ENCODE measurements around the gene IFNL3.
"Not testable (repeated sequence)": the region's sequence is repeated elsewhere in the genome, so short reads cannot be mapped to it uniquely, and the experiment has no call there.

The IFNL3 gene

DNA sequence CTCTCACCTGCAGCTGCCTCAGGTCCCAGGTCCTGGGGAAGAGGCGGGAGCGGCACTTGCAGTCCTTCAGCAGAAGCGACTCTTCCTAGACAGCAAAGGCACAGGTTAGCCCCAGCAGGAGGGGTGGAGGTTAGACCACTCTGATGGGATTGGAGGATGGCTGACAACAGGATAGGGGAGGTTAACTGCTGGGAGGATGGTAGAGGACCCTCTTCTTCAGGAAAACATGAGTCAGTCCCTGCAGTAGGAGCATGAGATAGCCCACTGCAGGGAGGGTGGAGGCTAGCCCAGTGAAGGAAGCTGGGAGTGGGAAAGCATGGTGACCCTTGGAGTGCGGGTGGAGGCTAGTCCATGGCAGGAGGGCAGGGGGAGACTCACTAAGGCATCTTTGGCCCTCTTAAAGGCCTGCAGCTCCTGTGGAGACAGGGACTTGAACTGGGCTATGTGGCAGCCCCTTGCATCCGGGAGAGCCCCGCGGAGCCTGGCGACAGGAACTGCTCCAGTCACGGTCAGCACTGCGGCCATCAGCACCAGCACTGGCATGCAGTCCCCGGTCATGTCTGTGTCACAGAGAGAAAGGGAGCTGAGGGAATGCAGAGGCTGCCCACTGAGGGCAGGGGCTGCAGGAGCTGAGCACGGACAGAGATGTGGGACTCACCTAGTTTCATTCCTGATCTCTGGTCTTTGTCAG, at the start of gene IFNL3:
TSS of gene IFNL3 (minus strand) at position 597 of the 691 bp plus-strand sequence. CDS start at position 558, 39 bp downstream.
- DNase-seq (ENCODE audit: low read depth in 3 of 3) = not testable (repeated sequence)

DNA sequence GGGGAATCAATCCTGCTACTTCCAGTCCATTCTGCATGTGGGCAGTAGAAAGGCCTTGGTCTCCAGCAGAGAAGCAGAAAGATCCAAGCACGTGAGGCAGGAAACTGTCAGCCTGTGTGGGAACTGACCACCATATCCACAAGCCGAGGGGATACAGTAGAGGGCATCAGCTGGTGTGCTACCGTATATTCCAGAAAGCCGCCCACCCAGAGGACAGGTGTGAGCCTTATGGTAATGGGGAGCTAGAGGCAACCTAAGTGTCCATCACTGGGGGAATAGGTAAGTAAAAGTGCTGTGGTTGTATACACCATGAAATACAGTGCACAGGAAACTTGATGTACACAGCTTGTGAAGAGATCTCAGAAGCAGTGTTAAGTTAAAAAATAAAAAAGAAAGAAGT, 48.6 kb upstream of the IFNL3 start:
- no peak for DNase-seq (ENCODE audit: low read depth in 3 of 3)

DNA sequence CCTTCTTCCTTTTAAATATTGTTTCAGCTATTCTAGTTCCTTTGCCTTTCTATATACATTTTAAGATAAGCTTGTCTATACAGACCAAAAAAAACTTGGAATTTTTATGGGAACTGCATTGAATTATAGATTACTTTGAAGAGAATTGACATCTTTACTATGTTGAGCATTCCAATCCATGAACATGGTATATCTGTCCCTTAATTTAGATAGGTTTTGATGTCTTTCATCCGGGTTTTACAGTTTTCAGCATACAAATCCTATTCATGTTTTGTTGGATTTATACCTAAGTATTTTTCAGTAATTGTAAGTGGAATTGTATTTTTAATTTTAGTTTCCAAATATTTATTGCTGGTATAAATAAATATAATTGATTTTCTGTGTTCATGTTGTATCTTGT, 39.2 kb upstream of the IFNL3 start:
- DNase-seq (ENCODE audit: low read depth in 3 of 3) = no peak

DNA sequence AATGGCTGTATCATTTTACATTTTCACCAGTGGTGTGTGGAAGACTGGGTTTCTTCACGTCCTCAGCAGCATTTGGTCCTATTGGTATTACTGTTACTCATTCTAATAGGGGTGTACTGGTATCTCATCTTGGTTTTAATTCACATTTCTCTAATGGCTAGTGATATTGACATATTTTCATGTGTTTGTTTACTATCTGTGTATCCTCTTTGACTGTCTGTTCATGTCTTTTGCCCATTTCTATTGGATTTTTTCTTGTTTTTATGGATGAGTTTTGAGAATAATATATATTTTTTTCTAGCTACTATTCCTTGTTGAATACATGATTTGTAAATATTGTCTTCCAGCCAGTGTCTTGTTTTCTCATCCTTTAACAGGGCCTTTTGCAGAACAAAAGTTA, 37.2 kb upstream of the IFNL3 start:
- no peak for DNase-seq (ENCODE audit: low read depth in 3 of 3)

DNA sequence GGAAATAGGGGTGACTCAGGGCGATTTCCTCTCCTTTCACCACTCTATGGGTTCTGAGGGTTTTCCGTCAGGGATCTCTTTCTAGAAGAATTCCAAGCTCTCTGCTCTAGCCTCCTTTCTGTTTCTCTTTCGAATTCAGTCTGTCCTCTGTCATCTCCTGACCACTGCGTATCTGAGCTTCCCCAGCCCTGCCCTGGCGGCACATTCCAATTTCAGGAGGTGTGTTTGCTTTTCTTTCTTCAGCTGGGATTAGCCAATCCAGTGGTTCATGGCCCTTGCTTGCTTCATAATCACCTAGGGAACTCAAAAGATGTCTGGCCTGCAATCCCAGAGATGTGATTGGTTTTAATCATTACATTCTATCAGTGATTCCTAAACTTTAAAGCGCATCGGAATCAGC, 32.8 kb upstream of the IFNL3 start:
- DNase-seq (ENCODE audit: low read depth in 3 of 3) = no peak

DNA sequence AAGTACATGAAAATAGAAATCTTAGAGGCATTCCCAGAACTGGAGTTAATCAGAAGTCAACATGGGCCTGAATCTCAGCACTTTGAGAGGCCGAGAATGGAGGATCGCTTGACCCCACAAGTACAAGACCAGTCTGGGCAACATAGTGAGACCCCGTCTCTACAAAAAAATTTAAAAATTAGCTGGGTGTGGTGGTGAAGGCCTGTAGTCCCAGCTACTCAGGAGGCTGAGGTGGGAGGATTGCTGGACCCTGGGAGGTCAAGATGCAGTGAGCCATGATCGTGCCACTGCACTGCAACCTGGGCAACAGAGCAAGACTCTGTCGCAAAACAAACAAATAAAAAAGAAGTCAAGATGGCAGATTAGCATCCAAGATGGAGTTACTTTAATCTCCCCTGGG, 31.9 kb upstream of the IFNL3 start:
- no peak for DNase-seq (ENCODE audit: low read depth in 3 of 3)

DNA sequence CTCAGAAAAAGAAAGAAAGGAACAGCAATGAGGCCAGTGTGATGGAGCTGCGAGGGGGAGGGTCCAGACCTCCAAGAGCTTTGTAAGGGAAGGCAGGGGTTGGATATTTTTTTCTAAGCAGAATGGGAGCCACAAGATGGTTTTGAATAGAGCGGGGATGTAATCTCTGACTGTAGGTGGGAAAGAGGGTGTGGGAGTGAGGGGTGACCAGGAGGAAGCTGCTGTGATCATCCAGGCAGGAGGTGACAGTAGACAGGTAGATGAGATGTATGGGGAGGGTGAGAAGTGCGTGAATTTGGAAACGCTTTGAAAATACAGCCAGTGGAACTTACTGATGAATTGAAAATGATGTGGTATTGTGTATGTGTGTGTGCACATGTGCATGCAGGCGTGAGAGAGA, 30.8 kb upstream of the IFNL3 start:
- no peak for DNase-seq (ENCODE audit: low read depth in 3 of 3)

DNA sequence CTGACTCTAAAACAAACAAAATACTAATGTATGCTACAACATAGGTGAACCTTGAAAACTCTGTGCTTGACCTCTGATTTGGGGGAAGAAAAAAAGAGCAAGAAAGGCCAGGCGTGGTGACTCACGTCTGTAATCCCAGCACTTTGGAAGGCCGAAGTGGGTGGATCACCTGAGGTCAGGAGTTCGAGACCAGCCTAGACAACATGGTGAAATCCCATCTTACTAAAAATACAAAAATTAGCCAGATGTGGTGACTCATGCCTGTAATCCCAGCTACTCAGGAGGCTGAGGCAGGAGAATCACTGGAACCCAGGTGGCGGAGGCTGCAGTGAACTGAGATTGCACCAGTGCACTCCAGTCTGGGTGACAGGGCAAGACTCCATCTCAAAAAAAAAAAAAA, 29.1 kb upstream of the IFNL3 start:
- DNase-seq (ENCODE audit: low read depth in 3 of 3) = not testable (repeated sequence)

DNA sequence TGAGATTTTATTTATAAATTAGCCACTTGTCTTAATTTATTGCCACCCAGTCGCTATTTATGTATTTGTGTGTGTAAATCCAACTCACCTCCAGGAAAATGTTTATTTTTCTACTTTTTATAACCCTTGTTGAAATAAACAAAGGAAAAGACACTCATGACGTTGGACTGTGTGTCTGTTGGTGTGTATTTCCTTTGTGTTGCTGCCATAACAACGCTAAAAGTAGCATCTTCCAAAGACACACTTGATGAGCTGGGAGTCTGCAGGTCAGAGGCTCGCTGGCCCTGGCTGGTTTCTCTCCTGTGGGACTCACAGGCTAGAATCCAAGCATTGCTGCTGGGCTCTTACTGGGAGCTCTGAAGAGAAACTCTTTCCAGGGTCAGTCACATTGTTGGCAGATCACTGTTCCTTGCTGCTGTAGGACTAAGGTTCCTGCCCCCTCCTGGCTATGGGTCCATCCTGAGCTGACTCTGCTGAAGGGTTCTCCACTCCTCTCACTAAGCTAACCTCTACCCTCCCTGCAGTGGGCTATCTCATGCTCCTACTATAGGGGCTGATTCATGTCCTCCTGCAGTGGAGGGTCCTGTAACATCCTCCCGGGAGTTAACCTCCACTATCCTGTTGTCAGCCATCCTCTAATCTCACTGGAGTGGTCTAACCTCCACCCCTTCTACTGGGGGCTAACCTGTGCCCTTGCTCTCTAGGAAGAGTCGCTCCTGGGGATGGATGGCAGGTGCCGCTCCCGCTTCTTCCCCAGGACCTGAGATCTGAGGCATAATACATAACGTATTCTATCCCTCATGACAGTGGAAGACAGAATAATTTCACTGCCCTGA, 25.4 kb upstream of the IFNL3 start:
- no peak for DNase-seq (ENCODE audit: low read depth in 3 of 3)

DNA sequence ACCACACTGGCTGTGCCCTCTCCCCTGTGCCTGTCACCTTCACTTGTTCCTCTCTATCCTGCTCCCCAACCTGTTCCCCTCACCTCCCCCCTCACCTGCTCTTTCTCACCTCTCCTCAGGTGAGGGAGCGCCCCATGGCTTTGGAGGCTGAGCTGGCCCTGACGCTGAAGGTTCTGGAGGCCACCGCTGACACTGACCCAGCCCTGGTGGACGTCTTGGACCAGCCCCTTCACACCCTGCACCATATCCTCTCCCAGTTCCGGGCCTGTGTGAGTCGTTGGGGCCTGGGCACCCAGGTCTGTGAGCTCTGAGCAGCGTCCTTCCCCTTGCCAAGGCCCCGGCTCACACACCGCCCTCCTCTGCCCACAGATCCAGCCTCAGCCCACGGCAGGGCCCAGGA, 24.6 kb upstream of the IFNL3 start:
- DNase-seq (ENCODE audit: low read depth in 3 of 3) = not testable (repeated sequence)

DNA sequence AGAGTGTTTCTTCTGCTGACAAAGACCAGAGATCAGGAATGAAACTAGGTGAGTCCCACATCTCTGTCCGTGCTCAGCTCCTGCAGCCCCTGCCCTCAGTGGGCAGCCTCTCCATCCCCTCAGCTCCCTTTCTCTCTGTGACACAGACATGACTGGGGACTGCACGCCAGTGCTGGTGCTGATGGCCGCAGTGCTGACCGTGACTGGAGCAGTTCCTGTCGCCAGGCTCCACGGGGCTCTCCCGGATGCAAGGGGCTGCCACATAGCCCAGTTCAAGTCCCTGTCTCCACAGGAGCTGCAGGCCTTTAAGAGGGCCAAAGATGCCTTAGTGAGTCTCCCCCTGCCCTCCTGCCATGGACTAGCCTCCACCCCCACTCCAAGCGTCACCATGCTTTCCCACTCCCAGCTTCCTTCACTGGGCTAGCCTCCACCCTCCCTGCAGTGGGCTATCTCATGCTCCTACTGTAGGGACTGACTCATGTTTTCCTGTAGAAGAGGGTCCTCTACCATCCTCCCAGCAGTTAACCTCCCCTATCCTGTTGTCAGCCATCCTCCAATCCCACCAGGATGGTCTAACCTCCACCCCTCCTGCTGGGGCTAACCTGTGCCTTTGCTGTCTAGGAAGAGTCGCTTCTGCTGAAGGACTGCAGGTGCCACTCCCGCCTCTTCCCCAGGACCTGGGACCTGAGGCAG, 23.9 kb upstream of the IFNL3 start:
- DNase-seq (ENCODE audit: low read depth in 3 of 3) = not testable (repeated sequence)

DNA sequence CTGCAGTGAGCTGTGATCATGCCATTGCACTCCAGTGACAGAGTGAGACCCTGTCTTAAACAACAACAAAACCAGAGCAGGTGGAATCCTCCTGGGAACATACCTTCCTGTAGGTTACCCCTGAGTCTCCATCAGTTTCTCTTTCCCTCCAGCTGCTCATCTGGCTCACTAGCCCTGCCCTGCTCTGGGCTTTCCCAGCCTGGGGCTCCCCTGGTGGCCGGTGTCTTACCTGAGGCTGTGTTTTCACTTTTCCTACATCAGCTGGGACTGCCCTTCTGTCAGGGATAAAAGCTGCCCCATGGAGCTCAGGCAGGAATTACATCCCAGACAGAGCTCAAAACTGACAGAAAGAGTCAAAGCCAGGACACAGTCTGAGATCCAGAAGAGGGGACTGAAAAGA, 23.3 kb upstream of the IFNL3 start, which contains the start of gene IFNL2:
TSS of gene IFNL2 (plus strand) at position 312 of the 400 bp plus-strand sequence. CDS start 173 bp downstream, outside the sequence.
- not testable (repeated sequence) for DNase-seq (ENCODE audit: low read depth in 3 of 3)

DNA sequence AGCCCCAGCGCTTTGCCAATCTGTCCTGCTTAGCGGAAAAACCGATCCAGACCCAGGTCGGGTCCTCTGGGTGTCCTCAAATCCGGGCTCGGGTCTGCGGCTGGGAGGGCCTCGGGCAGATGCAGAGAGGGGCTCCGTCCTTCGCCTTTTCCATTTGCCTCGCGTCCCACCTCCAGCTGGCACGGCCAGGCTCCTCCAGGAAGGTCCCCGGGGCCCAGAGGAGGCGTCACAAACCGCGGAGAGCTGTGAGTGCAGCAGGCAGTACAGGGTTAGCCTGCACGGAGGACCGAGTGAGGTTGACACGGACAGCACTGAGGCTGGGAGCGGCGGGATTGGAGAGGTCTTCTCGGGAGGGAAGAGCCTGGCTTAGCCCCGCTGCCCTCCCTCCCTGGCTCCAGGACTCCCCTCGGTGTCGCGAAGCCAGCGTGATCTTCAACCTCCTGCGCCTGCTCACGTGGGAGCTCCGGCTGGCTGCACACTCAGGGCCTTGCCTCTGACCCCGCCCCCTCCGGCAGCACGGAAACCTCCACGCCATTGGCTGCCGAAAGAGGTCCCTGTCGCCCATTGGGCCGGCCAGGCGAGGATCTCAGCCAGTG, 20.6 kb upstream of the IFNL3 start:
- DNase-seq (ENCODE audit: low read depth in 3 of 3) = peak in 1 of 3 experiments; percentile 19

DNA sequence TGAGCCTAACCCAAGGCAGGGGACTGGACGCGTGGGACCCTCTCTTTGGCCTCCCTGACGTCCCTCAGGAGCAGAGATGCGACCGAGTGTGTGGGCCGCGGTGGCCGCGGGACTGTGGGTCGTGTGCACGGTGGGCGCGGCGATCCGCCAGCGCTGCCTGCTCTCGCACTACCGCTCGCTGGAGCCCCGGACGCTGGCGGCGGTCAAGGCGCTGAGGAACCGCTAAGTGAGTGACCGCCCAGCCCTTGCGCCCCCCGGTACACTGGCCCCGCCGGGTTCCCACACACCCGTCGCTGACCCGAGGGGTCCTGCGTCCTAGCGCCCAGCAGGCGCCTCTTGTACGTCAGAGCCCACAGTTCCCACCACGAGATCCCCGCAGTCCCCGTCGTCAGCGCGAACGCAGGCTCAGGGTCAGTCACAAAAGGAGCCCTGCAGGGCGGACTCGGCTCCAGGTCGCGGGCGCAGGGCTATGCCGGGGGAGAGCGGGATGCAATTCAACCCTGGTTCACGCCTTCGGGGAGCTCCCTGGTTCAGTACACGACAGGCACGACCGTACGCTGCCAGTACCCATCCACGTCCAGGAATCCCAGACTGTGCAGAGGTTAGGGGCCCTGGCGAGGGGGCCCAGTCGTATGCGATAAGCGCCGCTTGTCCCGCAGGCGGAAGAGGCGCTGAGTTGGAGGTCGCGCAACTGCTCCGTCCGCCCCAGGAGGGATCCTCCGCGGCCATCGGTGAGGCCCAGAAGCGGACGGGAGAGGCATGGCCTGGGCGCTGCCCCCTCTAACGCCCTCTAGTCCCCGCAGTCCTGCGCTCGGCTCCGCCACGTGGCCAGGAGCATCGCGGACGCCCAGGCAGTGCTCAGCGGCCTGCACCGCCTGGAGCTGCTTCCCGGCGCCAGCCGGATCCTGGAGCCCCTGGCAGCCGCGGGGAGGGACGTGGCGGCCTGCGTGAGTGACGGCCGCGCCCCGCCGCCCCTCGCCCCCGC, 19.8 kb upstream of the IFNL3 start:
- no peak for DNase-seq (ENCODE audit: low read depth in 3 of 3)

DNA sequence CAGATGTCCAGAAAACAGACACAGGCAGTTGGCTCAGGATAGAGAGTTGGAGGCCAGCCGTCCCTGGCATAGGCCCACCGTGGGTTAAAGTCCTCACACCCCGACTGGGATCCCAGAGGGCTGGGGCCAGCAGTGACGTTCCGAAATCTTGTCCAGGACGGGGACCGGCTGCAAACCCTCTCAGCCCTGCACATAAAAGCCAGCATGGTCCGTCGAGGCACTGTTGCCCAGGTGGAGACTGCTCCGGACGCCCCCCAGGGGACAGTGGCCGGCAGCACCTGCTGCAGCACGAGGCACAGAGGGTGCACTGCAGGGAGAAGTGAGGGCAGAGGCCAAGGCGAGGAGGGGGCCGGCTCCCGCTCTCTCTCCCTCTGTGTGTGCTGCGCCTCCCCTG, 19.1 kb upstream of the IFNL3 start:
- no peak for DNase-seq (ENCODE audit: low read depth in 3 of 3)

DNA sequence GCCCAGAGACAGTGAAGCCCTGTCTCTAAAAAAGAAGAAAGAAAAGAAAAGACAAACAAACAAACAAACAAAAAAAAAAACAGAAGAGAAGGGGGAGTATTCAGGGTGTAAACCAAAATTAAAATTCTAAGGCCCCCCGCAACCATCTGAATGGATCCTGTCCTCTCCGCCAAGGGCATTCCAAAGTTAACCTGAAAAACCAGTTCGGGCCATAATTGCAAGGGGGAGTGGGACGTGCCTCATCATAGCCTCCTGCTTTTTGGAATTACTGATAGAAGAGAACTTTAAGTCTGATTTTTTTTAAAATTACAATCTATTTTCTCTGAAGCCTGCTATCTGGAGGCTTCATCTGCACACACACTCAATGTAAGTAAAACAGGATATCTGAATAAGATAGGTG, 17.7 kb upstream of the IFNL3 start:
- no peak for DNase-seq (ENCODE audit: low read depth in 3 of 3)

DNA sequence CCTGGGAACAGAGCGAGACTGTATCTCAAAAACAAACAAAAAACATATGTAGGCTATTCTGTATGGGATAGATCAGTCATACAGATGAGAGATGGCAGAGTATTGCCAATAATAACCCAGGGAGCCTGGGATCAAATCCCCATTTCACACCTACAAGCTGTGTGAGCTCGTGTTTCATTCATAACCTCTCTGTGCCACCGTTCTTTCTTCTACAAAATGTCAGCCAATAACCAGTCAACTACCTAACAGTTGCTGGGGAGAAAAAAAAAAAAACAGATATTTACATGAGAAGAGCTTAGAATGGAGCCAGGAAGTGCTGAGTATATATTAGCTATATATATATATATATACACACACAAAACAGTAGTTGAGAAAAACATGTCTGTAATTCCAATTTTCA, 16.9 kb upstream of the IFNL3 start:
- no peak for DNase-seq (ENCODE audit: low read depth in 3 of 3)

DNA sequence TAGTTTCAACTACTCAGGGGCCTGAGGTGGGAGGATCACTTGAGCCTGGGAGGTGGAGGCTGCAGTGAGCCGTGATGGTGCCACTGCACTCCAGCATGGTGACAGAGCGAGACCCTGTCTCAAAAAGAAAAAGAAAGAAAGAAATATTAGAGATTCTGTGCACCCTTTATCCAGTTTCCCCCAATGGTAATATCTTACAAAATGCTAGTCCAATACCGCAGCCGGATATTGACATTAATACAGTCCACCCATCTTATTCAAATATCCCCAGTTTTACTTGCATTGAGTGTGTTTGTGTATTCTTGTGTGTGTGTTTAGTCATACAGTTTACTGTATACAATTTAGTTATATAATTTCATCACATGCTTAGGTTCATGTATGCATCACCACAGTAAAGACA, 12.4 kb upstream of the IFNL3 start:
- DNase-seq (ENCODE audit: low read depth in 3 of 3) = no peak

DNA sequence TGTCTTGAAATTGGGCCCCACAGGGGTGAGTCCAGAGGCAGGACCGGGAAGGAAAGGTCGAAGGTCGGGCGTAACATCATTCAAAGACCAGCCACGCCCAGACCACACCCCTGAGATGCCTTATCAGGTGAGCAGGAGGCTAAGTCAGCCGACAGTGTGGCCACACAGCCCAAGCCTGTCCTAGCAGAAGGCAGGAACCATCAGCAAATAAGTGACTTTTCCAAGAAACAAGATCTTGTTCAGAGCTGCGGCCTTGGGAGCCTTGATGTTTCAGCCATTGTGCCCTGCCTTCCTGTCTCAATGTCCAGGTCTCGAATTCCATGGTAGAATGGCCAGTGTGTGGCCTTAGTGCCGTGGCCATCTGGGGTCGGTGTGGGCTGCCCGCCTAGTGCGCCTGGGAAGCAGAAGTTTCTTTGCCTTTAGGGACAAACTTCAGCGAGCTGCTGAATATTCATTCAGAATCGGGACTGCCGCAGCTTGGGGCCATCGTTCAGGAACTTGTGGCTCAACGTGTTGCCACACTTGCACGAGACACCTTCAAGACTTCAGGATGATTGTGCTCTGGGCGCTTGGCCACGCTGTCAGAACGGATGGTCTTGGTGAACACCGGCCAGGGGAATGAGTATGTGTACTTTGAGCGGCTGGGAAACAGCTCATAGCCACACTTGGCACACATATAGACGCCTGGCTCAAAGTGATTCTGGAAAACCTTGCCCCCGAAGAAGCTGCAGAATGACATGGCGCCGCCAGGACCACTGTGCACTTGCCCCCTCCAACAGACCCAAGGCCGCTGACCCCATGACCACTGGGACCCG, 9.9 kb upstream of the IFNL3 start:
- no peak for DNase-seq (ENCODE audit: low read depth in 3 of 3)

Data from stimulated activated CD4-positive, alpha-beta T cell treated with anti-CD3 and anti-CD28 coated beads, TNF-alpha, amount 100 ng/mL, for 24 hours (primary cell).